ENCODE measurements around the gene MYL12B.
"Not testable (repeated sequence)": the region's sequence is repeated elsewhere in the genome, so short reads cannot be mapped to it uniquely, and the experiment has no call there.

MYL12B gene

GRCh38 chr18:3269241-3269913 is 7.4 kb downstream of the MYL12B start:
- CTCF ChIA-PET: interaction anchor here (1.0 to 1.5 kb wide), 2 partner anchors 10 to 396 kb away, joined by 3 read pairs; no protein-coding TSS in a partner anchor

DNA sequence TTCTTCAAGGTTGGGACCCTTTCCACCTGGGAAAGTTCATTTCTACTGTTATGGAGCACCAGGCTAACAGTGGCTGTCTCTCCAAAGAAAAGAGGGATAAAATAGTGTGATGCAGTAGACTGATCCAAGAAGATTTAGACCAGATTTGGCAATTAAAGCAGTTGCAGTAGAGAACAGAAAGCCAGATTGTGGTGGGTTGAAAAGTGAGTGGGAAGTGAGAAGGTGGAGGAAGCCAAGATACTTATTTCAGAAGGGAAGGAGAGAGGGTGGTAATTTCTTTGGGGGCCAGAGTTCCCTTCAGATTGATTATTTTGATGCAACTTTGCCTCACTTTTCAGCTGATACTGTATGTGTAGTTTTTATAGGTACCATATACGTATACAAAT is 8.0 kb downstream of the MYL12B start:
- TF ChIP-seq, protein P1, sequence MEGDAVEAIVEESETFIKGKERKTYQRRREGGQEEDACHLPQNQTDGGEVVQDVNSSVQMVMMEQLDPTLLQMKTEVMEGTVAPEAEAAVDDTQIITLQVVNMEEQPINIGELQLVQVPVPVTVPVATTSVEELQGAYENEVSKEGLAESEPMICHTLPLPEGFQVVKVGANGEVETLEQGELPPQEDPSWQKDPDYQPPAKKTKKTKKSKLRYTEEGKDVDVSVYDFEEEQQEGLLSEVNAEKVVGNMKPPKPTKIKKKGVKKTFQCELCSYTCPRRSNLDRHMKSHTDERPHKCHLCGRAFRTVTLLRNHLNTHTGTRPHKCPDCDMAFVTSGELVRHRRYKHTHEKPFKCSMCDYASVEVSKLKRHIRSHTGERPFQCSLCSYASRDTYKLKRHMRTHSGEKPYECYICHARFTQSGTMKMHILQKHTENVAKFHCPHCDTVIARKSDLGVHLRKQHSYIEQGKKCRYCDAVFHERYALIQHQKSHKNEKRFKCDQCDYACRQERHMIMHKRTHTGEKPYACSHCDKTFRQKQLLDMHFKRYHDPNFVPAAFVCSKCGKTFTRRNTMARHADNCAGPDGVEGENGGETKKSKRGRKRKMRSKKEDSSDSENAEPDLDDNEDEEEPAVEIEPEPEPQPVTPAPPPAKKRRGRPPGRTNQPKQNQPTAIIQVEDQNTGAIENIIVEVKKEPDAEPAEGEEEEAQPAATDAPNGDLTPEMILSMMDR (IDR thresholded peaks at IDR 0.05; ENCODE audit: insufficient read depth, low read length, missing control alignments): no peak
- H3K4me3 ChIP-seq (ENCODE audit: low read depth, low read length): no peak overlapping the region
- DNase-seq (ENCODE audit: low read depth, low spot score): no peak
- ChIA-PET CTCF (interaction anchor here (1.0 to 1.5 kb wide), 2 partner anchors 9 to 396 kb away, joined by 3 read pairs; no protein-coding TSS in a partner anchor), POLR2A (no interaction called here)

More at GRCh38 chr18:3269241-3269913, 7.4 kb downstream of the MYL12B start:
- TF ChIP-seq, protein P1 (IDR thresholded peaks at IDR 0.05; ENCODE audit: insufficient read depth, low read length, missing control alignments): no peak
- no peak overlapping the region for H3K4me3 ChIP-seq (ENCODE audit: low read depth, low read length)
- no peak for DNase-seq (ENCODE audit: low read depth, low spot score)
- POLR2A ChIA-PET: no interaction called here

GRCh38 chr18:3273042-3273441 is 11.1 kb downstream of the MYL12B start:
- POLR2A ChIA-PET: no interaction called here
- H3K4me3 ChIP-seq (ENCODE audit: low read depth, low read length): no peak overlapping the region
- CTCF ChIA-PET: interaction anchor here (1.1 to 3.5 kb wide), 2 partner anchors 9 to 393 kb away, joined by 3 to 14 read pairs; no protein-coding TSS in a partner anchor
- no peak for DNase-seq (ENCODE audit: low read depth, low spot score)
- TF ChIP-seq, protein P1 (IDR thresholded peaks at IDR 0.05; ENCODE audit: insufficient read depth, low read length, missing control alignments): no peak

- H3K4me3 ChIP-seq (ENCODE audit: low read depth, low read length); POLR2A ChIA-PET; DNase-seq (ENCODE audit: low read depth, low spot score): not testable (repeated sequence)
- CTCF ChIA-PET: interaction anchor here (1.2 to 2.3 kb wide), 4 partner anchors 308 to 718 kb away, joined by 4 to 16 read pairs (median 10); no protein-coding TSS in a partner anchor
Observed at GRCh38 chr18:3277643-3278213, 15.8 kb downstream of the MYL12B start.

DNA sequence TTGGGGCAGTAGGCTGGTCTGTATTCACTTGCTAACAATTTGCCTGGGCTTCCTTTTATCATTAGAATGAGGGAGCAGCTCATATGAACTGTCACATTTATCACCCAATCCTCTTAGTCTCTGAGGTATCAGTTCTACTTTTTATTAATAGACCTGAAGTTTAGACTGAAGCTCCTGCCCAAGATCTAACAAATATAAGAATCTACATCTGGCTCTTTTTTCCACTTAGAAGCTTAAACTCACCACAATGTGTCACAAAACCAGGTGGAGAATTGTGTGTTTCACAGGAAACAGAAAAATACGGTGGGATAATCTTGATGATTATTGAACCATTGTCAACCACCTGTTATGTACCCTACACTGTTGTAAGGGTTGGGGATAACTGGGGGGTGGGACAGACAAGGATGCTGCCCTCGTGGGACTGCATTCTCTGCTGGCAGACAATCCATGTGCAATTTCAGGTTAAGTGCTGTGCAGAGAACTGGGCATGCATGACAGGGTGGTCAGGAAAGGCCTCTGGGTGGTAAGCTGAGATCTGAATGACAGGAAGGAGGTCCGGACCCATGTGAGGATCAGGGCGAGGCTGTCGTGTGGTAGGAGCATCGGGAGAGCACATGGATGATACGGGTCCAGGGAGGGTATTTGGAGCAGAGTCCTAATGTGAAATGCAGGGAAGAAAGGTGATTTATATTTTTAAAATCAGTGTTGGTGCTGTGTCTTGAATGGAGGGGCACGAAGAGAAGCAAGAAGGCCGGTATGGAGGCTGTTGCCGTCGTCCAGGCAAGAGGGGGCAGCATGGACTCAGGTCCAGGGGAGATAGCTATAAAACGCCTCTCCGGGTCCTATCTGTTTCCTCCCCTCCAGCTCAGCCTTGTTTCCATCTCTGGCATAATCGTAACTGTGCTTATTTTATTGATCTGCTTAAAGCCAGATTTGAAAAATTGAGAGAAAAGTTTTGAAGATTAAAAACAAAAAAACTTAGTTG is 17.6 kb downstream of the MYL12B start:
- no peak overlapping the region for H3K4me3 ChIP-seq (ENCODE audit: low read depth, low read length)
- TF ChIP-seq, protein P1 (IDR thresholded peaks at IDR 0.05; ENCODE audit: insufficient read depth, low read length, missing control alignments): no peak
- POLR2A ChIA-PET: no interaction called here
- no peak for DNase-seq (ENCODE audit: low read depth, low spot score)
- CTCF ChIA-PET: interaction anchor here (1.0 to 2.3 kb wide), 13 partner anchors 9 to 716 kb away, joined by 3 to 28 read pairs (median 3); no protein-coding TSS in a partner anchor

Data from AG04449 (cell line).